Neutrophil (primary cell): Measurements from ENCODE around the gene RPS23.

Source experiments
- H3K27ac ChIP-seq: fragments of 200-600 bp; sonication (generic); 2 replicates; pipeline ENCODE4 v1.5.1; 2016; ENCODE audit warnings: mild to moderate bottlenecking, moderate library complexity
- H3K27me3 ChIP-seq: fragments of 200-600 bp; sonication (generic); 2 replicates; pipeline ENCODE4 v1.6.0; 2016; ENCODE audit warnings: mild to moderate bottlenecking
- H3K36me3 ChIP-seq: fragments of 200-600 bp; sonication (generic); 2 replicates; pipeline ENCODE4 v1.5.1; 2017
- H3K4me1 ChIP-seq, 2 experiments: fragments of 200-600 bp in 1 of 2; sonication (generic) in 1 of 2; 1 replicate in 1 of 2; 2 replicates in 1 of 2; pipeline versions ENCODE4 v1.5.1 to v1.6.1; 2013 to 2016; ENCODE audit warnings: low read depth in 1 of 2, low read length in 1 of 2, mild to moderate bottlenecking in 1 of 2, moderate library complexity in 1 of 2; ENCODE audit not compliant: control insufficient read depth in 1 of 2, insufficient read depth in 1 of 2
- H3K4me3 ChIP-seq, 2 experiments: fragments of 200-600 bp in 1 of 2; sonication (generic) in 1 of 2; 1 replicate in 1 of 2; 2 replicates in 1 of 2; pipeline ENCODE4 v1.5.1; 2013 to 2016; ENCODE audit warnings: low read depth in 1 of 2, low read length in 1 of 2, mild to moderate bottlenecking in 1 of 2, moderate library complexity in 1 of 2
- H3K9me3 ChIP-seq: fragments of 200-600 bp; sonication (generic); 2 replicates; pipeline ENCODE4 v1.5.1; 2016
- CTCF ChIP-seq: fragments of 200-600 bp; sonication (generic); IDR thresholded peaks from 2 replicates; pipeline ENCODE4 v1.5.1; 2016; ENCODE audit warnings: antibody characterized with exemption

Gene RPS23

GRCh38 chr5:82252744-82253143 is 25.4 kb downstream of the RPS23 start:
- Histone ChIP-seq H3K27me3 (no peaks in the 10 kb centered on the region), H3K27ac (no peak overlapping the region), H3K4me1 (no peaks in the 10 kb centered on the region), H3K9me3 (no peaks in the 10 kb centered on the region), H3K4me3 (no peak overlapping the region), H3K36me3 (peaks cover 3% of the 10 kb centered on the region)
- TF ChIP-seq CTCF = no peak

- H3K9me3 ChIP-seq = no peaks in the 10 kb centered on the region
- H3K27ac ChIP-seq = no peak overlapping the region
- no peak overlapping the region for H3K4me3 ChIP-seq
- H3K27me3 ChIP-seq = no peaks in the 10 kb centered on the region
- no peak for TF ChIP-seq CTCF
- no peaks in the 10 kb centered on the region for H3K36me3 ChIP-seq
- H3K4me1 ChIP-seq = no peaks in the 10 kb centered on the region
These were observed 31.1 kb downstream of the RPS23 start for GRCh38 chr5:82246960-82247574.

GRCh38 chr5:82244854-82245635 is 33.1 kb downstream of the RPS23 start:
- no peaks in the 10 kb centered on the region for H3K36me3 ChIP-seq
- no peaks in the 10 kb centered on the region for H3K9me3 ChIP-seq
- no peak overlapping the region for H3K4me3 ChIP-seq
- H3K27me3 ChIP-seq = no peaks in the 10 kb centered on the region
- TF ChIP-seq CTCF = no peak
- no peaks in the 10 kb centered on the region for H3K4me1 ChIP-seq
- no peak overlapping the region for H3K27ac ChIP-seq

GRCh38 chr5:82244151-82244550 is 34.0 kb downstream of the RPS23 start:
- TF ChIP-seq CTCF = no peak
- Histone ChIP-seq H3K36me3 (no peaks in the 10 kb centered on the region), H3K27me3 (no peaks in the 10 kb centered on the region), H3K9me3 (no peaks in the 10 kb centered on the region), H3K27ac (no peak overlapping the region), H3K4me3 (no peak overlapping the region), H3K4me1 (no peaks in the 10 kb centered on the region)

GRCh38 chr5:82234885-82235284 is 43.3 kb downstream of the RPS23 start:
- no peak for TF ChIP-seq CTCF
- Histone ChIP-seq H3K4me1 (no peaks in the 10 kb centered on the region), H3K9me3 (no peaks in the 10 kb centered on the region), H3K27ac (no peak overlapping the region), H3K4me3 (no peak overlapping the region), H3K27me3 (no peaks in the 10 kb centered on the region), H3K36me3 (no peaks in the 10 kb centered on the region)
